Muscle of back (tissue), 11 donors: ENCODE results near the gene NPHP4. TPM values are rescaled to one million over a fixed set of nuclear protein-coding genes. Genes with fewer than 3 reads are reported as not detected.

Source experiments
- DNase-seq, 3 donors: peaks; one replicate each; pipeline versions ENCODE4 v3.0.0 to v3.0.0-alpha.2; 2013
- polyA plus RNA-seq, 10 donors: library from polyadenylated mRNA; unstranded; fragments of 120-200 nt; gene quantifications; one replicate each; pipeline ENCODE4 v1.2.1, GENCODE V29; 2013; ENCODE audit not compliant: insufficient read length in 10 of 10

The NPHP4 gene
- polyA plus RNA-seq, 10 donors, result 2.9 to 6.4 (median 3.6) TPM

DNA sequence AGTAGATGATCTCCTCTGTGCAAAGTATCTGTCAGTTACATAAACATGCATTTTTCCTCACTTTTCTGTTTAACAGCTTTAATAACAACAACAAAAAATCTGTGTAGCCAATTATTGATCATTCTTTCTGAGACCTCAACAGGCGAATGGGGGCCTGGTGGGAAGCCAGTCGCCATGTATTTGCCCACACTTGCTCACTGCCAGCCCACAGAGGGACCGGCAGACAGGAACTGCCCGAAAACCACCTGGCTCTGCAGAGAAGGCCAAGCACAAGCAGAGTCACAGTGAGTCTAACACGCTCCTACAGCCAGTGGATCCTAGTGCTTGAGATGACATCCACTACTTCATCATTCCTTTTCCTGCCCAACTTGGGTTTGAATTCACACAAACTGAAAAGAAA is 56.1 kb downstream of the NPHP4 start:
- DNase-seq, result no peak

DNA sequence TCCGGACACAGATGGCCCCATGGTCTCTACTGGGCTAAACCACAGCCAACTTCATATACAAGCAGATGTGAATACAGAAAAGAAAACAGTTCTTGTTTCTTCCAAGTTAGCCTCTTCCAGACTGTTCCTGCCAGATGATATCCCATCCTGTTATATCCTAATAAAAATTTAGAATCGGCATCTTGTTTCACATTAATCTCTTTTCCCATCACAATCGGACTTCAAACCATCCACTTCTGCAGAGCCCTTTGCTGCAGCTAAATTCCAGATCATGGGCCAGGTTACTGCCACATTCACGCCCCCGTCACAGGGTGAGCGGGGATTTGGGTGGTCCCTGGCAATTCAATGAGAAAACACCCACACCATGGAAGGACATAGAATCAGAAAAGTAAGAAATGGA is 57.2 kb downstream of the NPHP4 start:
- peak in 1 of 3 donors; percentile 72 for DNase-seq

DNA sequence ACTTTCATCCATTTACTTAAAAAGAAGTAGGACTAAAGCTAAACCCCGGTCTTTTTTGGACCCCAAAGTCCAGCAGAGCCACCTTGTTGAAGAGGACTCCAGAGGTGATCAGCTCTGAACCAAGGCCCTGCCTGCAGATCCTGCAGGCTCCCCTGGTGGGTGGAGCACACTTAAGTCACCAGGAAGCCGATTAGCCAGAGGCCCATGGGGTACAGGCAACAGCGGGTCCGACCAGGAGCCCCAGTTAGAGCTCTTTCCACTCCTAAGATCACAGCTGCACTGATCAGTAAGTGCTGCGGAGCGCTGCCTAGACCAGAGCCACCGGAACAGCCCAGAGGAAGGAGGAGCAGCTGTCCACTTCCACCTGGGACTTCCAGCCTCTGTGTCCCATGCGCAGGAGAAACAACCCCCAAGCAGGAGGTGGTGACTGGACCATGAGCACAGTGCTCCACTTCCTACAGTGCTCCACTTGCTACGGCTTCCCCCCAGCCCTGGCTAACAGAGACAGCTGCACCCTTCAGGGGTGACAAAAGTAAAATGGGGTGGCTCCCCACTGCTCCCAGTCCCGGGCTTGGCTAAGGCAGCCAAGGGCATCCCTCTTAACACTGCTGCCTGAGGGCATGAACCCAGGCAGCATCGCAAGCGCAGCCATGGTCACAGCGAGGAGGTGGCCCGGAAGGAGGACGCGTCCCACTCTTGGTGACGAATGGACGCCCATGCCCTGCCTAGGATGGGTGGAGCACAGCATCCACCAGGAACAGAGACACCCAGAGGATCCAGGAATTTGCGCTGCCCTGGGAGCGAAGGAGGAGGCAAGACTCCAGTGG is 58.0 kb downstream of the NPHP4 start:
- no peak for DNase-seq

DNA sequence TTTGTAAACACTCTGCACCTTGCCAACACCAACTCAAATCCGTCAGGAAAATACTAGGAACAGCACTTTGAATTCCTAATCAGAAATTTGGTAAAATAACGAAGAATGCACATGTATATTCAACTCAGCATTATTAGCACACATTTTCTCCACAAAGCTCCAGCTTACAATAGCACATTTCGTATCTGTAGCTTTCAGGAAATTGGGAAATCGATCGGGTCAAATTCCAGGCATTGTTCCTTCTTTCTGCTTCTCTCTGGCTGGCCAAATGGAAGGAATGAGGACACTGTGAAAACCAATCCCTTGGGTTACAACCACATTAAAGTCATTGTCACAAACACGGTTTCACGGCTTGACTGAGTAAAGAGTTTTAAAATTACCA is 58.6 kb downstream of the NPHP4 start:
- DNase-seq, result peak in 1 of 3 donors; percentile 55

DNA sequence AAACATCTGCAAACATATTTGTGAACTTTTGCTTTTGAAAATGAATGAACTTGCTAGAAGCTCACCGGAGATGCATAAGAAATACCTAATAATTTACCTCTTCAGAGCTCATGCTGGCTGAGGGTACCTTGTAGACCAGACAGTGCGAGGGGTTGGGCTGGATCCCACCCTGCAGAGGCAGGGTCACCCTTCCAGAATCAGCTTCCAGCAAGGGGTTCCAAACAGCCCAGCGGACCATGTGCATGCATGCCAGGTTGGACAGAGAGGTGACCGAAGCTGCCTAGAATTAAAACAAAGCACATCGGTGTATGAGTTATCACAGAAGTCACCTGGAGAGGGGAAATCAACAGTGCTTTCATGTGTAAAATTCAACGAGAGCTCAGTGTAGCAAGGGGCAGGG is 59.2 kb downstream of the NPHP4 start:
- no peak for DNase-seq

DNA sequence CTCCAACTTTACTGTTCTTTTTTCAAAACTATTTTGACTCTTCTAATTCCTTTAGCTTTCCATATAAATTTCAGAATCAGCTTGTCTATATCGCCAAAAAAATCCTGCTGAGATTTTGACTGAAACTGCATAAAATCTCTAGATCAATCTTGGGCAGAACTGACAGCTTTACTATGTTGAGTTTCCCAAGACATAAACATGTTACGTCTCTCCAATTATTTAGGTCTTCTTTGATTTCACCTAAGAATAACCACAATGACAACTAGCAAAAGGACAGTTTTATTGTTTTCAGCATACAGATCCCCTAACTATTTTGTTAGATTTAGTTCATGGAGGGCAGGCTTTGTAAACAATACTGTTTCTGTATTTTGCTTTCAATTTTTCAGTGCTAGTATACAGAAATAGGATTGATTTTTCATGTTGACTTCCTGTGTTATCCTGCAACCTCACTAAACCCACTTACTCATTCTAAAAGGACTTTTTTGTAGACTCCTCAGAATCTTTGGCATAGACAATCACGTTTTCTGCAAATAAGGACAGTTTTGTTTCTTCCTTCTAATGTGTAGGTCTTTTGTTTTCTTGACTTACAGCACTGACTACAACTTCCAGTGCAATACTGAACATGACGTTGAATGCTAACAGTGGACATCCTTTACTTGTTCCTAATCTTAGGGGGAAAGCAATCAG is 63.4 kb downstream of the NPHP4 start:
- DNase-seq, result no peak

DNA sequence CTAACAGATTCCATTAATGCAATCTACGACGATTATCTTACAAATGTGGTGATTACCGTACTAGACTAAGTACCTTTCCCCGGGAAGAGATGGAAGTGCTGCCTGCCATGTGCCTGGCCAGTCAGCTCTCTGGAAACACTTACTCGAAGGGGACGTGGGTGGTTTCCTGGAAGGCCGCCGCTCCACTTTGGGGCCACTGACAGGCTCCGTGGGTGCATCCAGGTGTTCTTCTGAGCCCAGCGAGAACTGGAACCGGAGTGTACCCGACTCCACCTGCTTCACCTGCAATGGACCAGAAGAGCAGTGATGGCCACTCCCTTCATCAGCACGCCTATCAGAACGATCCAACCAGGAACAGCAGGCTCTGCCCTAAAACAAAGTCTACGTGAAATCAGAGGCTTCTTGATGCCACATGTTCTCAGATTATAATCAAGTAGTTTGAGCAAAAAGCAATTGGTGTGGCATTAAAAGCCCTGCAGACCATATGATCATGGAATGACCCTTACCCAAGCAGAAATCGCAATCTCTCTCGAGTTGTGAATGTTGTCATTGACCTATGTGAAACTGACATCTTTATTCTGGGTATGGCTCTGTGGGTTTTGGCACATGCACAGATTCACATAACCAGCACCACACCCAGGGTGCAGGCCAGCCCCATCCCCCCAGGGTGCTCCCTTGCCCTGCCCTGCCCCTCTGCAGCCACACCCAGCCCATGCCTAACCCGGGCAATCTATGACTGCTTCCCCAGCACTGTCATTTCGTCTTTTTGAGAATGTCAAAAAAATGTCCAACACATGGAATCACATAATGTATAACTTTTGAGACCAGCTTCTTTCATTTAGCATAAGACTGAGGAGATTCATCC is 64.5 kb downstream of the NPHP4 start:
- no peak for DNase-seq

DNA sequence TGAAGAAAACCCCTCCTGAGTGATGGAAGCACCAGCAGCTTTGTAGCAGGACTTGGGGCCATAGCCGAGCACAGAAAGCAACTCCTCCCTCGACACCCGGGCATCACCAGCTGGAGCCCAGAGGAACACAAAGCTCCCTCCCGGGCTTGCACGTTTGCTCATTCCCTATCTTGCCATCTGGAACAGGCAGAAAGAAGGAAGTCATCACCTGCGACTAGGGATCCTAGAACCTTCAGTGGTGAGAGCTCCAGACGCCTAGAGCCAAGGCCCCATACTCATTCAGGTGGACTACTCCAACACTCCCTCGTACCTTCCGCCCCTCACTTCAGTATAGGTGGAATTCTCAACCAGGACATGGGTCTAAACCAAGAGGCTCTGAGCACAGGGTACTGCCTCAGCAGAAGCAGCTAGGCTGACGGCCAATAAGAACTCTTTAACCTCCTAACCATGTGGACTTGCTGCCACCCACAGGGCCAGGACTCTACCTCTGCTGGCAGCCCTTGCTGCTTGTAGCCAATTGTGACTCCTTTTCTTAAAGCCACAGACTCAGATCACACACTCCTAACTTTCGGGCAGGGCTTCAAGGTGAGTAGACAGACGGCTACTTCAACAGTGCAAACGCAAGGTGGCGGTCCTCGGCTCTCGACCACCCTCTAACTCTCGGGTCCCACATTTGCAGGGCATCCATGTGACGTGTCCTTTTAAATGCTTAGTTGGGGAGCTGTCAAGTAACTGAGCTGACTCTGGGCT is 65.4 kb downstream of the NPHP4 start:
- no peak for DNase-seq

DNA sequence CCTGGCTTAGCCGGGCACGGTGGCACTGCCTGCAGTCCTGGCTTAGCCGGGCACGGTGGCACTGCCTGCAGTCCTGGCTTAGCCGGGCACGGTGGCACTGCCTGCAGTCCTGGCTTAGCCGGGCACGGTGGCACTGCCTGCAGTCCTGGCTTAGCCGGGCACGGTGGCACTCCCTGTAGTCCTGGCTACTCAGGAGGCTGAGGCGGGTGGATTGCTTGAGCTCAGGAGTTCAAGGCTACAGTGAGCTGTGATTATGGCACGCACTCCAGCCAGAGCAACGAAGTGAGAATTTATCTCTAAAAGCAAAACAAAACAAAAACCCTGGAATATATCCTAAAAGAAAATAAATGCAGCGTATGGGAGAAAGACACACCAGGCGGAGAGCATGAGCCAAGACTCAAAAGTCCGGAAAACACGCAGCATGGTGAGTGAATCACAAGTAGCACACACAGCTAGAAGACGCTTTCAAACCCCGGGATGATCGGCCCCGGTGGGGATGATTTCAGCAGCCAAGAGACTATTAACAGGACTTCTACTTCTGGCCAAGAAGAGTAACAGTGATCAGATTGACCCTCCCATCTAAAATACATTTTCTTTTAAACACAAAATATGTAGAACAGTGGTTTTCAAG is 69.4 kb downstream of the NPHP4 start:
- peak in 2 of 3 donors; percentile 50 to 71 for DNase-seq

DNA sequence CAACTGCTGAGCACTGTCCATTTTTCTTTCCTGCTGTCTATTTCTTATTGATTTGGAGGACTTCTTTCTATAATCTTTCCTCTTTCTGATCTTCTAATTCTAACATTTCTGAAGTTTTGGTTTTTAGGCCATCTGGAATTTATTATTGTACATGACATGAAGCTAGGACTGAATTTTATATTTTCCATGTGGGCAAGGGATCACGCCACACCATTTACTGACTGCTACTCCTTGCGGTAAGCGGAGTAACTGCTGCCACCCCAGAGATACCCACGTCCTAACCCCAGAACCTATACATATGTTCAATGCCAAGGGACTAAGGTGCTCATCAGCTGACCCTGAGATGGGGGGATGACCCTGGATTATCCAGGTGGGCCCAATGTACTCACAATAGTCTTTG is 70.6 kb downstream of the NPHP4 start:
- no peak for DNase-seq

DNA sequence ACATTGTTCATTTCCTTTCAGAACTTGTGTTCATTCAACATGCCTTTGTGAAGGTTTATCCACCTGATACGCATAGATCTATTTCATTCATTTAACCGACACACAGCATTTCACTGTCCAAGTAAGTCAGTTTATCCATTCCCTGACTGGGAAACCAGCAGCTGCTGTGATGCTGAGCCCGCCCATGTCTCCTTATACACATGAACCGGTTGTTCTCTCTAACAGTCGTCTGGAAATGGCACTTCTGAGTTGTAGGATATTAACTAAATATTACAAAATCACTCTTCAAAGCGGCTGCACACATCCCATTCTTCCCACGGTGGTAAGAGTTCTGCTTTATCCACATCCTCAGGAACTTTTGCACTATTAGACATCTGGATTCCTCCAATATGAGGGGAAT is 71.1 kb downstream of the NPHP4 start:
- DNase-seq, result no peak

DNA sequence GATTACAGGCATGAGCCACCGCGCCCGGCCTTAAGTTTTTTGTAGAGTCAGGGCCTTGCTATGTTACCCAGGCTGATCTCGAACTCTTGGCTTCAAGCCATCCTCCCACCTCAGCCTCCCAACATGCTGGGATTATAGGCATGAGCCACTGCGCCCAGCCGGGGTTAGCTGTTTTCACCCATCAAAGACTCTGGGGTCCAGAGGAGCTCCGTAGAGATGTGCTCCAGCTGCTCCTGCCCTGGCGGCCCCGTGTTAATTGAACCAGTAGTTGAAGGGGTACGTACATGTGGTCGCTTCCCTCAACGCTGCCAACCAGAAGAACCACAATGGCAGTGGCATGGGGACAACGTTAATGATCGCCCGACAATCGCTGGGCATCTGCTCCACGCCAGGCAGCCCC is 72.0 kb downstream of the NPHP4 start:
- no peak for DNase-seq

DNA sequence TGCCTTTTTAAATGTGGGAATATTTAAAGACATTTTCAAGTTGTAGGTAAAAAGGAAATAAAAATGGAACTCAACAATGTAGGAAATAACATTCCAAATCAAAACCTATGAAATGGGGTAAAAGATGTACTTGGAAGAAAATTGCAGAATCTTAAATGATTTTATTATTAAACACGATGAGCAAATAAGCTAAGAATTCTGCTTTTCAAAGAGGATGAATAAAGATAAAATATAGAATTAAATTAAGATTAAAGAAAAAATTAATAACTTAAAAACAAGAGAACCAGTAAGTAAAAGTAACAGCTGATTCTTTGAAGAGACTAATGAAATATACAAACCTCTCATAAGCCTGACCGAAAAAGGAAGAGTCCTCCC is 74.0 kb downstream of the NPHP4 start:
- DNase-seq, result no peak

DNA sequence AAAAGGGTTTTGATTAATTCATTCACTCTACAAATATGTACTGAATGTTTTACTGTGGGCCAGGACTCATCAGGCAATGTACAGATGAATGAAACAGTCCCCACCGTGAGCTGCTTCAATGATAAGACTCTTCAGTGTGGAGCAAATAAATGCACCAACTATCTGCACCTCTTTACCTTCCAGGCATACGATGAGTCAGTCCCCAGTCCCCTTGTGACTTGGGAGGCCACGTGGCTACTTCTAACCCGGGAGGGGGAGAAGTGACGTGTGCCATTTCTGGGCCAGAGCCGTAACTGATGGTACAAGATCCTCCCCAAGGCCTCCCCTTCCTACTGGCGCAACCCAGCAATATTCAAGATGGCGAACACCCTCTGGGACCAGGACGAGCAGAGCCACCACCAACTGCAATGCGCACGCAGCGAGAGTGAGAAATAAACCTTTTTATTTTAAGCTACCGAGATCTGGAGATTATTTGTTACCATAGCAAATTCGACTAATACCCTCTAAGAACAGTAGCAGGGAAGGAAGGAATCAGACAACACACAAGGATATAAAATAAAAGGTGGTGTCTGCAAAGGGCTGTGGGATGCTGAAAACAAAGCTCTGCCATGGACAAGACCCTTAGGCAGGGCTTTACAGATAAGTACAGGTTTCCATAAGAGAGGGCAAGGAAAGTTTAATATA is 74.5 kb downstream of the NPHP4 start:
- DNase-seq, result no peak

DNA sequence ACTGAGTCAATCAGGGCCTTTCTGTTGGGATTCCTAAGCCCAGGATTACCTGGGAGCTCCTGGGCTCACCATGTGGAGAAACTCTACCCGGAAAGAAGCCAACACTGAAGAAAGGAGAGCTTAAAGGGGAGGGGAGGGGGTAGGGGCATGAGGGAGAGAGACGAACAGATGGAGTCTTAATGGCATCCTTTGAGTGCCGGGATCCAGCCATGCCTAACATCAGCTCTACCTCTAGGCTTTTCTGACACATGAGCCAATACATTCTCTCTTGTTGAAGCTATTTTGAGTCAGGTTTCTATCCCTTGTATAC is 75.0 kb downstream of the NPHP4 start:
- no peak for DNase-seq

DNA sequence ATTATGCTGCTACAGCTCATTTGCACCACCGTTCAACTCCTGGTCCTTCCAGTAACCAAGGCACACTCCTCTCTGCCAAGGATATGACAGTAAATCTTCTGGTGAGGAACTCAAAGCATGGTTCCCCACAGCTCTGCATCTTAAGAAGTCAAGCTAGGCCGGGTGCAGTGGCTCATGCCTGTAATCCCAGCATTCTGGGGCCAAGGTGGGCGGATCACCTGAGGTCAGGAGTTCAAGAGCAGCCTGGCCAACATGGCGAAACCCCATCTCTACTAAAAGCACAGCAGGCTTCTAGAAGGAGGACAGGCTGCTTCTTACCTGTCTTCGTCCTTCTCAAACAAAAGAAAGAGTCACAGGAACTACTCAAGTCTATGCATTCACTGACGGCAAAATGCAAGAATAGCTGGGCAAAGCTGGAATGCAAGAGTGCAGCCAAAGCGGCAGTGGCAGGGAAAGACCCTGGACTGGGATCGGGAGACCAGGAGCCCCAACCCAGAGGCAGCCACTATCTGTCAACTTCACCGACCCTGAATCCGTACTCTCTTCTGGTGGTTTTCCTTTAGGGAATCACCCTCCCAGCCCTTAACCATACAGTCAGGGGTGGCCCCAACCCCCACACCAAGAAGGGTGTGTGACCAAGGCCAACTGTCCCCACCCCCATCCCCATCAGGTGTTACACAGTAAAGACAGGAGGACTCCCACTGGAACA is 75.5 kb downstream of the NPHP4 start:
- no peak for DNase-seq

DNA sequence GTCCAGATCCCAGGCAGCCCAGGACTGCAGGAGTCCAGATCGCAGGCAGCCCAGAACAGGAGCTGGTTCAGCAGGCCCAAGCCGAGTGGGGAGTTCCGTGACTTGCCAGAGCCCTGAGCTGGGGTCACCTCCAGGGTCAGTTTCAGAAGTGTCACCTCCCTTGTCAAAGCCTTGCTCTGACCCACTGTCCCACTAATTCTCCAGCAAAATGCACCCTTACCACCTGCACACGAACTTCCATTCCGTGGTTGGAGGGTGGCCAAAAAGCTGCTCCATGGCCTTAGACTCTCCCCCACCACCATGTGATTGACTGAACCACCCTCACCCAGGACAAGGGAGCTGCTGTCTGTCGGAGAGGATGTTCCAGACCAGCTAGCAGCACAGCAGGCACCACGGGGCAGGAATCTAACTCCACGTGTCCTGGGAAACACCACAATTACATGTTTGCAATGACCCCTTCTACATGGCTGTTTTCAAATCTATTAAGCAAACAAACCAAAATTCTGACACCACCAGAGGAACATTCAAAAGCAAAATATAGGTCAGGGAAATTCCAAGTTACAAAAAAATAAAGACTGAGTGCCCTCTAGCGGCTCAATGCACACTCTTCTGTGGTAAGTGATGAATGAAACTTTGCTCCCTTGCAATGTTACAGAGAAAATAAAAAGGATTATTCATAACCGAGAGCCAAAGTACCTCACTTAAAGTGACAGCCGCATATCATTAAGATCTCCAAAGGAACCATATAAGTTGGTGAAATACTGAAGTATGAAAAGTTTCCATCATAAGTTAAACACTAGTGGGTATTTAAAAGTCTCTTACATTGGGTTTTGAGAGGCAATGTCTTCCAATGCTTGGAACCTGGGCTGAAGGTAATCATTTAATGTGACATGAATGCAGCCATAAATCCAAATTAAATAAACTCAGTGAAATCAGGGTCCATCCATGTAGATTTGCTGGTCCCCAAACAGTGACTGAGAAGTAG is 76.3 kb downstream of the NPHP4 start:
- DNase-seq, result peak in 2 of 3 donors; percentile 53 to 70

DNA sequence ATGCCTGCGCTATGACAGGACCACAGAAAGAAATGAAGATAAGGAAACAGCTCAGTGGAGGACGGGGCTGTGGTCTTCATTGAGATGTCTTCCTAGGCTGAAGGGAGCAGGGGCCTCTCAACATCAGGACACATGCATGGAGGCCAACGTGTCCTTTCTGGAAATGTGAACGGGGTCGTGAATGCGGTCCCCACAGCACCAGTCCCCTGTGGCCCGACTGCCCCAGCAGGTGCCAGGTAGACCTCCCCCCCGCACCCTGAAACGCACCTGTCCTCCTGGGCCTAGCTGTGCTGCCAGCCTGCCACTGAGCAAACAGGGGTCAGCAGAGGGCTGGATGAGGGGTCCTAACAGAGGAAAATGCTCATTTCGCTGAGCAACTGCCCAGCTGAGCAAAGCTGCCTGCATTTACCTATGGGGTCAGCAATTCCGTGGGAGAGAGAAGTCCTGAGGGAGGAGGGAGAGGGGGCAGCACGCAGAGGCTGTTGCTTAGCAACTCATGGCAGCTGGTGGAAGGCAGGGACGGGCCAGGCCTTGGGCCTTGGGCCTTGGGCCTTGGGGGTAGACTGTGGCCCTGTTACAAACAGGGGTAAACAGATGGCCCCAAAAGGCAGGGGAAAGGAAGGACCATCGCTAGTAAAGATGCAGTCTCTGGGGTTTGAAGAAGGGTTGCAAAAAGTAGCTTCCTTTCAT is 77.4 kb downstream of the NPHP4 start:
- no peak for DNase-seq
